NCI-H1694 treated with DMSO at 0.1 percent for 48 hours (cell line): Measurements from ENCODE around the gene PPIL4.

Source experiments
- DNase-seq: peaks from one replicate; lab custom pipeline; 2025; lab: John Stamatoyannopoulos, UW

The PPIL4 gene, protein sequence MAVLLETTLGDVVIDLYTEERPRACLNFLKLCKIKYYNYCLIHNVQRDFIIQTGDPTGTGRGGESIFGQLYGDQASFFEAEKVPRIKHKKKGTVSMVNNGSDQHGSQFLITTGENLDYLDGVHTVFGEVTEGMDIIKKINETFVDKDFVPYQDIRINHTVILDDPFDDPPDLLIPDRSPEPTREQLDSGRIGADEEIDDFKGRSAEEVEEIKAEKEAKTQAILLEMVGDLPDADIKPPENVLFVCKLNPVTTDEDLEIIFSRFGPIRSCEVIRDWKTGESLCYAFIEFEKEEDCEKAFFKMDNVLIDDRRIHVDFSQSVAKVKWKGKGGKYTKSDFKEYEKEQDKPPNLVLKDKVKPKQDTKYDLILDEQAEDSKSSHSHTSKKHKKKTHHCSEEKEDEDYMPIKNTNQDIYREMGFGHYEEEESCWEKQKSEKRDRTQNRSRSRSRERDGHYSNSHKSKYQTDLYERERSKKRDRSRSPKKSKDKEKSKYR

DNA sequence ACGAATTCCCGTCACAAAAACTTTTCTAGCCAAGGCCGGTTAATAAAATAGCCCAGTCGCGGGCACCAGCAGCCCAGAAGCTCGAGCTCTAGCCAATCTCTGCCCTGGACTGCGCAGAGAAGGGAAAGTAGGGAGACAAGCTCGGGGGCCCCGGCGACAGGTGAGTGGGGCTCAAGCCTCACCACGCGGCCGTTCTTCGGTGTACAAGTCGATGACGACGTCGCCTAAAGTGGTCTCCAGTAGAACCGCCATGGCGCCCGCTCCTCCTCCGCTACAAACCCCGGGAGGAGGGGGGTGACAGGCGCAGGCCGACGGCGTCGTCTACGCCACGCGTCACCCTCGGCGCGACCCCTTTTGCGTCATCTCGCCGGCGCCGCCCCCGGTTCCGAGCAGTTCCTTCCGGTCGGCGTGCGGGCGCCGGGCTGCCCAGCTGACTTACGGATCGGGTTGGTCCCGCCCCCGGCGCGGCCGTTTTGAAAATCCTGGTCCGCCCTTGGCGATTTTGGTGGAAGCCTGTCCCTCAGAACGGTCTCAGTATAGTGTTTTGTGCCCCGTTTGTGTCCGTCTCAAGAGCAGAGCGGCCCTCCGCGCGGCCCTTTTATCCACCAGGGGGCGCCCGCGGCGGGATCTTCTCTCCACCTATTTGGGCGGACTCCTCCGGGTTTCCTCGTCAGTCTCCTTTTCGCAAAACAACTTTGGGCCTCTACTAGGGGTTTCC, at the start of gene PPIL4:
Gene PPIL4 (minus strand): TSS at position 290 of the 718 bp plus-strand sequence. CDS start 38 bp downstream, at position 252.
- peak; percentile 82 for DNase-seq

DNA sequence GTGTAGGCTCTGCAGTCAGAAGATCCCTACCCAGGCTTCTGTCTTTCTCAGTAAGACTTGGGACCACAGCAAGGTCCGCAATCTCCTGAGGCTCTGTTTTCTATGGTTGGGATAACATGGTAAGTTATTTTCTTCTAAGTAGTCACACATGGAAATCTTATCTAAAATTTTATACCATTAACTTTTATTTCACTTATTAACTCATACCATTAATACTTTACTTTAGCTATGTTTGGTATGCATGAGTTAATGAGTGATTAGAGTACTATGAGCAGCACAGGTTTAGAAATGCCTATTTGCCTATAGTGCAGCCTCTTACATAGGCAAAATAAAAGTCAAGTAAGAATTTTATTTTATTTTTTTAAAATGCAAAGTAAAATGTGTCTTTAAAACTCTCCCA, 47.6 kb upstream of the PPIL4 start:
- DNase-seq: no peak

DNA sequence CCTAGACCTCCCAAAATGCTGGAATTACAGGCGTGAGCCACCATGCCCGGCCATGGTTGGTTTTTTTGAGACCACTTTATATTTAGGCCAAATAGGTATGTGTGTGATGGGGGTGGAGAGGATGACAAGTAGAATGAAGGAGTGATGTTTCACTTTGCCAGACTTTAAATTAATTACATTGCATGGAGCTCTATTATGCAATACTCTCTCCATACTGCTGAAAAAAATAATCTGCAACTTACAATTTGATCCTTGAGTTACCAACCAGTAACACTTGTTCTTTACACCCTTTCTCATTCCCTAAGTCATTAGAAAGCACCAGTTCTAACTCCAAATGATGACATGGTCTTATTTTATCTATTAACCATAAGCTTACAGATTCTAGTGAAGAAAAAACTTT, 47.1 kb upstream of the PPIL4 start:
- no peak for DNase-seq

DNA sequence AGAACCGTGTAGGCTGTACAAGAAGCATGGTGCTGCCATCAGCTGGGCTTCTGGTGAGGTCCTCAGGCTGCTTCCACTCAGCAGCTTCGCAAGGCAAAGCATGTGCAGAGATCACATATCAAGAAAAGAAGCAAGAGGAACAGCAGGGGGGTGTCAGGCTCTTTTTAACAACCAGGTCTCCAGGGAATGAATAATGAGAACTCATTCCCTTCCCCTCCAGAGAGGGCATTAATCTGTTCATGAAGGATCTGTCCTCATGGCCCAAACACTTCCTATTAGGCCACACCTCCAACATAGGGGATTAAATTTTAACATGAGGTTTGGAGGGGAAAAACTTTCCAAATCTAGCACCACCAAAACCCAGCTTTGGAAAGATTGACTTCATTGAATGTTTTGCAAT, 40.3 kb upstream of the PPIL4 start:
- DNase-seq: no peak

DNA sequence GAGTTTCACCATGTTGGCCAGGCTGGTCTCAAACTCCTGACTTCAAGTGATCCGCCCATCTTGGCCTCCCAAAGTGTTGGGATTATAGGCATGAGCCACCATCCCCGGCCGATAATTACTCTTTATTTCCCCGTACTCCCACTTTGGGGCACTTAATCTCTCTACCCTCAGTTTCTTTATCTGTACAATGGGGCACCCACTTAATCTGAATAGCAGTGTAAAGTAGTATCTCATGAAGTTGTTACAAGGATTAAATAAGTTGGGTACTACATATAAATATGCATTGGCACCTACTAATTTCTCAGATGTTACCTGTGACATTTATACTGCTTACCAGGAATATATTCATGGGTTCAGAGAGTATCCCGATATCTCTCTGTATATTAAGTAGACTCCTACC, 35.5 kb upstream of the PPIL4 start:
- DNase-seq: no peak

DNA sequence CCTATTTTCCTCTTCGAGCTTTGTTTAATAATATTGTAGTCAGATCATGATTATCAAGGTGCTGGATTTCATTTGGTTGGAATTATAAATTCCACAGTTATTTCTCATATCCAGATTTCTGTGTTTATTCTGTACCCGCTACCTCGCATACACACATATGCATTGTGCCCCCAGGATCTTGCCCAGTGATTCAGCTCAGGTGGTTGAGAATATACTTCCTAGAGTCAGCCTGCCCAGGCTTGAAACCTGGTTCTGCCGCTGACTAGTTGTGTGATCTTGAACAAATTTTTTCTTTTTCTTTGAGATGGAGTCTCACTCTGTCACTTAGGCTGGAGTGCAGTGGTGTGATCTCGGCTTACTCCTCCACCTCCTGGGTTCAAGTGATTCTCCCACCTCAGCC, 35.0 kb upstream of the PPIL4 start:
- no peak for DNase-seq

DNA sequence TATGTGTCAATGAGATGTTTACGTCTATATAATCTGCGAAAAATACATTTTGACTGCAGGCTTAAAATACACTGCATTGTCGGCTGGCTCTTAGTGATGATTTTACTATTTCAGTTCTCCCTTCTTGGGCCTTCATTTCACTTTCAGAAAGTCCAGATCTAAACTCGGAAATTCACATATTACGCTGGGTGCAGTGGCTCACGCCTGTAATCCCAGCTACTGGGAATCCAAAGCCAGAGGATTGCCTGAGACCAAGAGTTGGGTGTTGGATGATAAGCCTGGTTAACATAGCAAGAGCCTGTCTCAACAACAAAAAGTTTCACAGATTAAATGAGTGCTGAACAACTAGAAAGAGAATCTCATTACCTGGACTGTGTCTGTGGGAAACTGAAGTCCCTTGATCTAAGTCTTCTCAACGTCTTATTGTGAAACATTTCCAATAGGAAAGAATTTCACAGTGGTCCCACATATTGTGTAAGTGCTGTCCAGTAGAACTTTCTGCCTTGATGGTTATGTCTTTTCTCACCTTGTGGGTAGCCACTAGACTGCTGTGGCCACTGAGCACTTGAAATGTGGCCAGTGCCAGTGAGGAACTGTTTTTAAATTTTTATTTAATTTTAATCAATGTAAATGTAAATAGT, 22.2 kb upstream of the PPIL4 start:
- no peak for DNase-seq

DNA sequence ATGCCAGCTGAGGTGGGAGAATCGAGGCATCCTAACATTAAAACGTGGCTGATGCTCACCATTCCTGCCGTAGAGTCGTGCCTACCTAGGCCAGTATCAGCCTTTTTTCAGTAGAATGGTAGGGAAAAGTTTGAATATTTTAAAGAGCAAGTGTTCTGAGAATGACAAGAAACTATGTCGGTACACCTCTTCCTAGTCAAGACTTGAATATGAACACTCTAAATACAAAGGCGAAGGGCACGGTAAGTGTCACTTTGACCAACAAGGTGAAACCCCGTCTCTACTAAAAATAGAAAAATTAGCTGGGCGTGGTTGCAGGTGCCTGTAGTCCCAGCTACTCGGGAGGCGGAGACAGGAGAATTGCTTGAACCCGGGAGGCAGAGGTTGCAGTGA, 21.3 kb upstream of the PPIL4 start:
- no peak for DNase-seq

DNA sequence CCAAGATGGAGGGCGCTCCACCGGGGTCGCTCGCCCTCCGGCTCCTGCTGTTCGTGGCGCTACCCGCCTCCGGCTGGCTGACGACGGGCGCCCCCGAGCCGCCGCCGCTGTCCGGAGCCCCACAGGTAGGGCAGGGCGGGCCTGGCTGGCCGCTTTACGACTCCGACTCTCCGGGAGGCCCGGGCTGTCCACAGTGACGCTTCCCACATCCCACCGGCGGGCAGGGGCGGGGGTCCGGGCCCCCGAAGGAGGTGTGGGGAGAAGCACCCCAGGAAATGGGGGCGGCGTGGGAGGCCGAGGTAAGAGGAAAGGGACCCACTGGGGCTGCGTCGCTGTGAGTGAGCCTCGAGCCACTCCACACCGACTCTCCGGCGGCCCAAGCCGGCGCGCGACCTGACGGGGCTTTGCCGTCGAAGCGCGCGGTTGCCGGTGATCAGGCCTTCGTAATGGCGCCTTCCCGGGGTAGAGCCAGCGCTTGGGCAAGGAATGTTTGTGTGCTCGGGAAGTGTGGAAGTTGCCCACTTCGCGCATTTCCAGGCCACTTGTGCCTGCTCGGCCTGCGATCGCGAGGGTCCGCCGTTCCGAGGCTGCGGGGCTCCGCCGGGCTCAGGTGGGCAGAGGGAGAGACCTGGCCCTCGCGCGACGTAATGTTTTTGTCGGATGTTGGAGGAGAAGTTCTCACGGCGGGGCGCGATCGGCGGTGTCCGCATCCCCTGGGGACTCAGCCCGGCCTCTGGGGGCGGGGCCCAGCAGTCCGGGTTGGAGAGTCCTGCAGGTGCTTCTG, 20.8 kb upstream of the PPIL4 start:
- no peak for DNase-seq

DNA sequence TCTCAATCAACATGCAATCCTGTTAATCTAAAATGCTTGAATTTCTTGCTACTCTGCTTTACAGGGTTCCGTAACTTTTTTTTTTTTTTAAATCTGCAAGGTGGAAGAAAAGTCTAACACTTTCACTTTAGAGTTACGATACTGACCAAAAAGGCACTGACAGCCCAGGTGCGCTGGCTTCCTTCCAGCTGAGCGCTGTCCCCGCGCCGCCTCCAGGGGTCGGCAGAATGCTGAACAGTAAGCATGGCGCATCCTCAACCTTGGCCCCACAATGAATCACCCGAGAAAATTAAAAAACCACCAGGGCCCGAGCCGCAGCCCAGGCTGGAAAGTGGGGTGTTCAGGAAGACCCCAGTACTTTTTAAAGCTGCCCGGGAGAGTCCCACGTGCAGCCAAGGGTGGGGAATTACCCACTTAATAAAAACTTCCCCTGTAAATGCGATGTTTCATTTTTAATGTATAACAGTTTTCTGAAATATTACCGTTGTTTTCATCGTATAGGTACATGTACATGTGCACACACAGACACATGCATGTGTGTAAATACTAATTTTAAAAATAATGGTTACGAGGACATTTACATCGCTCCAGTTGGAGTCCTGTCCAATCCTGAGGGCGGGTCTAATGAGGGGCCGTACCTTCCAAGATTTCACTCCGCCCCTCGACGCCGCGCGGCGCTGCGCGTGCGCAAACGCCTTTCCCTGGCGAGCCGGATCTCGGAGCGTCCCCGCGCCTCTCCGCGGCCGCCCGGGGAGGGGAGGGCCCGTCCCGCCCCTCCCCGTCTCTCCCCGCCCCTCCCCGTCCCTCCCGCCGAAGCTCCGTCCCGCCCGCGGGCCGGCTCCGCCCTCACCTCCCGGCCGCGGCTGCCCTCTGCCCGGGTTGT, 19.9 kb upstream of the PPIL4 start, which contains the start of gene GINM1:
Gene GINM1 (plus strand): TSS at position 849 of the 883 bp plus-strand sequence. CDS start 40 bp downstream, outside the sequence.
- peak; percentile 76 for DNase-seq

DNA sequence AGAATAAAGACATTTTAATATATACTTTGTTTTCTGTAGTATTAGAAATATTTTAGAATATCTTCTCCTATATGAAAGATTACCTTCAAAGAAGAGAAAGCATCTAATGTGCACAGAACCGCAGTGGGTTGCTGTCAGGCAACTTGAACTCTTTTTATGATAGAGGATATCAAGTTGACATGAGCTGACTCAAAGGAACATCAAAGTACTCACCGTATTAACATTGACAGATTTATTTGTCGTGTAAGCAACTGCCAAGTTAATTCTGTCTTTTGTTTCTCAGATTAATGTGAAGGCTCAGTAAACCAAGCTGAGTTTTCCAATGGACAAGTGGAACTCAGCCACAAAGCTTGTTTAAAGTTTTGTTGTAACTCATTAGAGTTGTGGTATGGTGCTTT, 18.1 kb upstream of the PPIL4 start:
- no peak for DNase-seq

DNA sequence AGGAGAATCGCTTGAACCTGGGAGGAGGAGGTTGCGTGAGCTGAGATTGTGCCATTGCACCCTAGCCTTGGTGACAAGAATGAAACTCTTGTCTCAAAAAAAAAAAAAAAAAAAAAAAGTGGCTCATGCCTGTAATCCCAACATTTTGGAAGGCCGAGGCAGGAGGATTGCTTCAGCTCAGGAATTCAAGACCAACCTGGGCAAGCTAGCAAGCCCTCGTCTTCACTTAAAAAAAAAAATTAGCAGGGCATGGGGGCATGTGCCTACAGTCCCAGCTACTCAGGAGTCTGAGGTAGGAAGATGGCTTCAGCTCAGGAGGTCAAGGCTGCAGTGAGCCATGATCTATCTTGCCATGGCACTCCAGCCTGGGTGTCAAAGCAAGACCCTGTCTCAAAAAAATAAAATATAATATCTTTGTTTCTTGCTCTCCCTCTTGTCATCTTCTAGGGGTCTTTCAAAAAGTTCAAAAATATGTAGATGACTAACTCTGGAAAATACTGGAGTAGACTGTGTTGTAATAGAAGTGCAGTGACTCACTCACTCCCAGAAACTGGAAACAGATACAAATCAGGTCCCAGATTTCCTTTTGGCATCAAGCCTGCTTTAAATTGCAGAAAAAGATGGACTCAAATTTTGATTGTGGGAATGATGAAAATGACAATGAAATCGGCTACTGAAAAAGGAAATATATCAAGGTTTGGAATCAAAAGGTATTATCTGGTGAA, 17.5 kb upstream of the PPIL4 start:
- DNase-seq: no peak

DNA sequence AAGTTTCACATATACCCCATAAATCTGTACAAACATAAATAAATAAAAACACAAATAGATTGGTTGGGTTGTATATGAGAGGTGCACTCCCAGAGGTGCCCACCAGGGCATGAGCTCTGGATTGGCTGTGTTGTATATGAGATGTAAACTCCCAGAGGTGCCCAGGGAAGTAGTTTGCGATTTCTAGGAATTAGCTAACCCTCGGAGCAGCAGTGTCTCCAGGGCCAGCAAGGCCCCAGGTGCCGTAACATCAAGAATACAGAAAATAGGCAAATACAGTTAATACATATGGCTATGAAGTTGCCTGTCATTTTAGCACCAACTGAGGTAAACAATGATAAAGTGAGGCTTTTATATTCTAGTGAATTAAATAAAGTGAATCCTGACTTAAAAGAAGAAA, 14.9 kb upstream of the PPIL4 start:
- DNase-seq: no peak

DNA sequence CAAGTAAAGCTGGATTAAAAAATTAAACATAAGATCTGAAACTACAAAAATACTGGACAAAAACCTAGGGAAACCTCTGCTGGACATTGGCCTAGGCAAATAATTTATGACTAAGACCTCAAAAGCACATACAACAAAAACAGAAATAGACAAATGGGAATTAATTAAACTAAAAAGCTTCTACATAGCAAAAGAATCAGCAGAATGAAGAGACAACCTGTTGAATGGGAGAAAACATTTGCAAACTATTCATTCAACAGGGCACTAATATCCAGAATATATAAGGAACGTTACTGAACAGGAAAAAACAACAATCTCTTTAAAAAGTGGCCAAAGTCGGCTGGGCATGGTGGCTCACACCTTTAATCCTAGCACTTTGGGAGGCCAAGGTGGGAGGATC, 13.5 kb upstream of the PPIL4 start:
- no peak for DNase-seq

DNA sequence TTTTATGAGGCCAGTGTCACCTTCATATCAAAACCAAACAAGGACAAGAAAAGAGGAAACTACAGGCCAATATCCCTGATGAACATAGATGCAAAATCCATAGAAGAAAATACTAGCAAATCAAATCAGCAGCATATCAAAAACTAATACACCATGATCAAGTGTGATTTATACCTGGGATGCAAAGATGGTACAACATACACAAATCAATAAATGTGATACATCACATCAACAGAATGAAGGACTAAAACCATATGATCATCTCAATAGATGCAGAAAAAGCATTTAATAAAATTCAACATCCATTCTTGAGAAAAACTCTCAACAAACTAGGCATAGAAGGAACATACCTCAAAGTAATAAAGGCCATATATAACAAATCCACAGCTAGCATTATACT, 12.2 kb upstream of the PPIL4 start:
- DNase-seq: no peak

DNA sequence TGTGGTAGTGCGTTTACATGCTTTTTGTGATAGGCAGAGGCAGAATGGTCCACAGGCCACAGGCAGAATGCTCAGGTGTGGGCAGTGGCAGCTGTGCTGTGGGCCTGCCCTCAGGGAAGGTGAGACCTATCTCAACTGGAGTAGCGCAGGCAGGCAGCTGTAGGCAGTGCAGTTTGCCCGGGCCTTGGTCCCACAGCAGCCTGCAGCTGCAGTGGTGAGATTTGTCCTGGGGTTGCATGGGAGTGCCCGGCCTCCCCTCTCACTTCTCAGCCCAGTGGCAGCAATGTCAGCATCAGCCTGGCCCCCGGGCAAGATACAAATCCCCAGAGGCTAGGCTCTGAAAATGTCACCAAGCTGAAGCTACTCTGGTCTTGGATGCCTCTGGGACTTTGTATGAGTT, 6.1 kb upstream of the PPIL4 start:
- no peak for DNase-seq

DNA sequence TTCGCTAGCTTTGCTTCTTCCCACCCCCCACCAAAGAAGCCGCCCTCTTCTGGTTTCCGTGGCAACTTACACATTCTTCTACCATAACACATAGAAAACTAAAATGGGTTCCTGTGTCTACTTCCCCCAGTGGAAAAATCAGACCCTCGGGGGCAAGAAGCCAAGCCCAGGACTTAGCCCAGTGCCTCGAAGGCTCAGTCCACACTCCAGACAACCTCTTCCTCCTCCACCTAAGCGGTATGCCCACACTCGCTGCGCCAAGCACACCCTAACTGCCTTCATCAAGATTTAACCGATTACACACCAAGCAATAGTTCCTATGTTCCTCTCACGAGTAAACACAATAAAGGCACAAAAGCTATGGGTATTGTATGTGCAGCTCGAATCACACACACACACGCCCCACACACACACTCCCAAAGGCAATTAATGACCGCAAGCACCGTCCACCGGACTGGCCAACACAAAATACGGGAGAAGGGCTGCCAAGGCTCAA, 537 bp downstream of the PPIL4 start:
- no peak for DNase-seq

DNA sequence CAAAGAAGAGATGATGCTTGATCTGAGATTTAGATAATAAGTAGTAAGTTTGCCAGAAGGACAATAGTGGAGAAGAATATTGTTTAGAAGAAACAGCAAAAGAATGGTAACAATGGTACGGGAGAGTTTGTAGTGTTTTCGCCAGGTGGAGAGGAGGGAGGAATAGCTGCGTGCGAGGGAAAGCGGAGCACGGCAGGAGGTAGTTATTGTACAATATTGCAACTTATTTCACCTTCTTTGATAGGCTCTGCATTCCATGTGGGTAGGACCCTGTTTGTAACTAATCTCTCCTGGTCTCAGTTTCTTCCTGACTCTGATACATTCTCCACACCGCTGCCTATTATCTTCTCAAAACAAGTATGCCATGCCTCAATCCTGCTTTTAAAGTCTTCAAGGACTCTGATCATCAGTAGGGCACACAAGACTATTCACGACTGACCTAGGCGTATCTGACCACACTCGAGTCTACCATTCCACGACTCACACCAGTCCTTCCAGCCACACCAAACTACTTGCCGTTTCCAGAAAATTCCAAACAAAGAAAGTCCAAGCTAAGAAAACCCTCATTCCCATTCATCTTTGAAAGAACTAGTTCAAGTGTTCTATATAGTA, 1.1 kb downstream of the PPIL4 start:
- no peak for DNase-seq

DNA sequence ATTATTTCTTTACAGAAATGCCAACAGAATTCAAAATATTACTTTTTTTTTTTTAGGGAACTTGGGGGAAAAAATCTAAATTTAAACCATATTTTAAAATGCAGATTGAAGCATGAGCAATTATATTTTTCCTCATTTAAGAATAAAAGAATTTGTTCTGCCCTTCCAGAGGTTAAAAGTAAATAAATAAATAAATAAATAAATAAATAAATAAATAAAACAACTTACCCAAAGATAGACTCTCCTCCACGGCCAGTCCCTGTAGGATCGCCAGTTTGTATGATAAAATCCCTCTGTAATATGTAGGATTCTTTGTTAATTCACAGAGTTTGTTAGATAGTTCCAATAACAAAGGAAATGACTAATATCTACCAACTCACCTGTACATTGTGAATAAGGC, 4.7 kb downstream of the PPIL4 start:
- DNase-seq: no peak

DNA sequence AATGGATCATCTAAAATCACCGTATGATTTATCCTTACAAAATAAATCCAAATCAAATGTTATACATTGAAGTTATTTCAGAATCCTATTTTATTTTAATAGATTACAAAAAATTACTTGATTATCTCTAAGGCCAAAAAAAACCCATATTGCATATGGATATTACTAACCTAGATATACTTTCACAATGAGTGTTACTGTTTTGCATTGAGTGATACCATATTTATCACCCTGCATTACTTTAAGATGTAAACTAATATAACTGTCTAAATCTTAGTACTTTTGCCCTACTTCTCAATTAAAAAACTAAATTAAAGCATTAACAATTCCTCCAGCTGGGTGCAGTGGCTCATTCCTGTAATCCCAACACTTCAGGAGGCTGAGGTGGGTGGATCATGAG, 11.1 kb downstream of the PPIL4 start:
- no peak for DNase-seq
